ENCODE data around the gene MT3. TPM values are rescaled to one million over a fixed set of nuclear protein-coding genes. Genes with fewer than 3 reads are reported as not detected.

MT3 gene
- total RNA-seq, 1 experiment from 2014 or later, result not detected

DNA sequence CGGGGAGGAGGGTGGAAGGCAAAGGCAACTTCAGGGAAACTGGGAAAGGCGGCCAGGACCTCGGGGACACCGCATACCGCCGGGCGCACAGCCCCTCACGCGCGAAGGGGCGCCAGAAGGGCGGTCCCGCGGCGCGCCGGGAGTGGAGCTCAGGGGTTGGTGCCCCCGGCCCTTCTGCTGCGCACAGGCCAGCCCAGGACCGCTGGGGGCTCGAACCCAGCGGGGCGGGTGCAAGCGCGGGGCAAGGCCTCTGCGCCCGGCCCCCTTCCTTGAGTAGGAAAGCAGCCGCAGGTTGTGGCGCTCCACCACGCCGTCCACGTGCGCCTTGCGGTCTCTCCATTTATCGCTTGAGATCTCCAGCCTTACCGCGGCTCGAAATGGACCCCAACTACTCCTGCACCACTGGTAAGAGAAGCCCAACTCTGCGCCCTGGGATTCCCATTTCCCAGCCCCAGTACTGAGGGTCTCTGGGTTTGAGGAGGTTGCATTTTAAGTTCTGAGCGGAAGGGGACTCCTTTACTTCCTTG lies 46.2 kb downstream of the MT3 start:
- Histone ChIP-seq H3K27ac (ENCODE audit: low read length) (no peak overlapping the region), H3K36me3 (ENCODE audit: control insufficient read depth, insufficient read depth, low read length) (no peaks in the 10 kb centered on the region), H3K9me3 (ENCODE audit: control insufficient read depth, insufficient read depth, low read depth, low read length) (no peaks in the 10 kb centered on the region), H3K4me3 (ENCODE audit: low read depth in 2 of 2, low read length in 2 of 2) (no peak overlapping the region), H3K4me1 (ENCODE audit: control insufficient read depth, insufficient read depth, low read length) (peaks cover 14% of the 10 kb centered on the region; the same call in 1 of the 2 replicates), H3K27me3 (ENCODE audit: control insufficient read depth, insufficient read depth, low read length) (no peaks in the 10 kb centered on the region)
- TF ChIP-seq, protein P1, sequence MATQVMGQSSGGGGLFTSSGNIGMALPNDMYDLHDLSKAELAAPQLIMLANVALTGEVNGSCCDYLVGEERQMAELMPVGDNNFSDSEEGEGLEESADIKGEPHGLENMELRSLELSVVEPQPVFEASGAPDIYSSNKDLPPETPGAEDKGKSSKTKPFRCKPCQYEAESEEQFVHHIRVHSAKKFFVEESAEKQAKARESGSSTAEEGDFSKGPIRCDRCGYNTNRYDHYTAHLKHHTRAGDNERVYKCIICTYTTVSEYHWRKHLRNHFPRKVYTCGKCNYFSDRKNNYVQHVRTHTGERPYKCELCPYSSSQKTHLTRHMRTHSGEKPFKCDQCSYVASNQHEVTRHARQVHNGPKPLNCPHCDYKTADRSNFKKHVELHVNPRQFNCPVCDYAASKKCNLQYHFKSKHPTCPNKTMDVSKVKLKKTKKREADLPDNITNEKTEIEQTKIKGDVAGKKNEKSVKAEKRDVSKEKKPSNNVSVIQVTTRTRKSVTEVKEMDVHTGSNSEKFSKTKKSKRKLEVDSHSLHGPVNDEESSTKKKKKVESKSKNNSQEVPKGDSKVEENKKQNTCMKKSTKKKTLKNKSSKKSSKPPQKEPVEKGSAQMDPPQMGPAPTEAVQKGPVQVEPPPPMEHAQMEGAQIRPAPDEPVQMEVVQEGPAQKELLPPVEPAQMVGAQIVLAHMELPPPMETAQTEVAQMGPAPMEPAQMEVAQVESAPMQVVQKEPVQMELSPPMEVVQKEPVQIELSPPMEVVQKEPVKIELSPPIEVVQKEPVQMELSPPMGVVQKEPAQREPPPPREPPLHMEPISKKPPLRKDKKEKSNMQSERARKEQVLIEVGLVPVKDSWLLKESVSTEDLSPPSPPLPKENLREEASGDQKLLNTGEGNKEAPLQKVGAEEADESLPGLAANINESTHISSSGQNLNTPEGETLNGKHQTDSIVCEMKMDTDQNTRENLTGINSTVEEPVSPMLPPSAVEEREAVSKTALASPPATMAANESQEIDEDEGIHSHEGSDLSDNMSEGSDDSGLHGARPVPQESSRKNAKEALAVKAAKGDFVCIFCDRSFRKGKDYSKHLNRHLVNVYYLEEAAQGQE (IDR thresholded peaks at IDR 0.05; ENCODE audit: insufficient read depth in 1 of 2, low read depth in 2 of 2, low read length in 1 of 2), result no peak
- TF ChIP-seq POLR2AphosphoS5 (IDR thresholded peaks at IDR 0.05; ENCODE audit: low read depth, low read length), result no peak
- intact Hi-C loops (cut with micrococcal nuclease; ENCODE audit: unreplicated experiment), result no loop called here
- in situ Hi-C loops (cut with HindIII; ENCODE audit: low pct_unique_long_range_greater_than_20kb, low sequenced_read_pairs), result no loop called here
- ATAC-seq, result no peak
- CTCF ChIA-PET, result no interaction called here
- no peak for DNase-seq (ENCODE audit: low read depth, low spot score)
- BruUV-seq (replicated peaks), result no TSS peak
- POLR2A ChIA-PET, result no interaction called here

DNA sequence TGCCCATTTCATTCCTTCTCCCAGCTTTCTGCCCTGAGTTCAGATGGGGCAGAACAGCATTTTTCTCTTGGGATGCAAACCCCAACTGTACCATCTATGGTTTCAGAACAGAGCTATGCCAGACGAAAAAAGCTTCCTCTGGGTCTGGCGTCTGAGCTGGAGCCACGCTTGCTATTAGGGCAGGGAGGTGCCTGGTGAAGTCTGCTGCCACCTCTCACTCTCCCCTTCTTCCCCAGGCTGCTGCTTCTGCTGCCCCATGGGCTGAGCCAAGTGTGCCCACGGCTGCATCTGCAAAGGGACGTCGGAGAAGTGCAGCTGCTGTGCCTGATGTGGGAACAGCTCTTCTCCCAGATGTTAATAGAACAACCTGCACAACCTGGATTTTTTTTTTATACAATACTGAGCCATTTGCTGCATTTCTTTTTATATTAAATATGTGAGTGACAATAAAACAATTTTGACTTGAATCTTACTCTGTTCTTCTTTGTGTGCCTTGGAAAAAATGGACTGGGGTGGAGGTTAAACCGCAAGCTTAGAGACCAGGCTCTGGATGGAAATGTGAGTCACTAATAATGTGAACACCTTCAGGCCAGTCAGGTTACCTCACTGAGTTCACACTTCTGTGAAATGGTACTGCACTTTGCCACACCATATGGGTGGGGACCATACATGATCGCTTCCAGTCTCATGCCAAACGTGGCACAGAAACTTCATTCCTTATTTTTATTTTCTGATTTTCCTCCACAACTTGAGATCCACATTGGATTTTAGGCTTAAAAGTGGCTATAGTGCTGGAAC lies 47.5 kb downstream of the MT3 start:
- no peaks in the 10 kb centered on the region for H3K27me3 ChIP-seq (ENCODE audit: control insufficient read depth, insufficient read depth, low read length)
- H3K4me3 ChIP-seq (ENCODE audit: low read depth in 2 of 2, low read length in 2 of 2), result no peak overlapping the region
- no peak for DNase-seq (ENCODE audit: low read depth, low spot score)
- no peaks in the 10 kb centered on the region for H3K9me3 ChIP-seq (ENCODE audit: control insufficient read depth, insufficient read depth, low read depth, low read length)
- BruUV-seq (replicated peaks), result no TSS peak
- POLR2A ChIA-PET, result no interaction called here
- in situ Hi-C loops (cut with HindIII; ENCODE audit: low pct_unique_long_range_greater_than_20kb, low sequenced_read_pairs) (no loop called here), intact Hi-C loops (cut with micrococcal nuclease; ENCODE audit: unreplicated experiment) (no loop called here)
- H3K27ac ChIP-seq (ENCODE audit: low read length), result no peak overlapping the region
- peaks cover 14% of the 10 kb centered on the region; the same call in 1 of the 2 replicates for H3K4me1 ChIP-seq (ENCODE audit: control insufficient read depth, insufficient read depth, low read length)
- no peak for ATAC-seq
- TF ChIP-seq SIN3A (IDR thresholded peaks at IDR 0.05; ENCODE audit: borderline replicate concordance, insufficient read depth, low read depth, low read length), result no peak
- TF ChIP-seq, protein P2, sequence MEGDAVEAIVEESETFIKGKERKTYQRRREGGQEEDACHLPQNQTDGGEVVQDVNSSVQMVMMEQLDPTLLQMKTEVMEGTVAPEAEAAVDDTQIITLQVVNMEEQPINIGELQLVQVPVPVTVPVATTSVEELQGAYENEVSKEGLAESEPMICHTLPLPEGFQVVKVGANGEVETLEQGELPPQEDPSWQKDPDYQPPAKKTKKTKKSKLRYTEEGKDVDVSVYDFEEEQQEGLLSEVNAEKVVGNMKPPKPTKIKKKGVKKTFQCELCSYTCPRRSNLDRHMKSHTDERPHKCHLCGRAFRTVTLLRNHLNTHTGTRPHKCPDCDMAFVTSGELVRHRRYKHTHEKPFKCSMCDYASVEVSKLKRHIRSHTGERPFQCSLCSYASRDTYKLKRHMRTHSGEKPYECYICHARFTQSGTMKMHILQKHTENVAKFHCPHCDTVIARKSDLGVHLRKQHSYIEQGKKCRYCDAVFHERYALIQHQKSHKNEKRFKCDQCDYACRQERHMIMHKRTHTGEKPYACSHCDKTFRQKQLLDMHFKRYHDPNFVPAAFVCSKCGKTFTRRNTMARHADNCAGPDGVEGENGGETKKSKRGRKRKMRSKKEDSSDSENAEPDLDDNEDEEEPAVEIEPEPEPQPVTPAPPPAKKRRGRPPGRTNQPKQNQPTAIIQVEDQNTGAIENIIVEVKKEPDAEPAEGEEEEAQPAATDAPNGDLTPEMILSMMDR (IDR thresholded peaks at IDR 0.05), result no peak
- TF ChIP-seq, protein P1 (IDR thresholded peaks at IDR 0.05; ENCODE audit: insufficient read depth in 1 of 2, low read depth in 2 of 2, low read length in 1 of 2), result no peak
- TF ChIP-seq TCF7L2 (IDR thresholded peaks at IDR 0.05; ENCODE audit: low read depth, low read length), result no peak
- H3K36me3 ChIP-seq (ENCODE audit: control insufficient read depth, insufficient read depth, low read length), result no peaks in the 10 kb centered on the region
- CTCF ChIA-PET, result interaction anchor here (0.5 kb wide), 1 partner anchor 21 kb away, joined by 4 read pairs; no protein-coding TSS in a partner anchor

Measured in Panc1 (cell line).